Dendritic cell treated with granulocyte-macrophage colony-stimulating factor and Interleukin-4, amounts not matched to agents 40 ng/mL and 50 ng/mL, for 4 days (primary cell): ENCODE results near the gene MARVELD2.
A peak's percentile ranks its signal among the peaks of the same experiment; 100 is the strongest.
"Not testable (repeated sequence)": the region's sequence is repeated elsewhere in the genome, so short reads cannot be mapped to it uniquely, and the experiment has no call there.

Experiments used
- H3K27ac Mint-ChIP-seq: one replicate; pipeline ENCODE4 v1.8.0; 2022; ENCODE audit warnings: mild to moderate bottlenecking, mixed read lengths
- H3K27me3 Mint-ChIP-seq: one replicate; pipeline ENCODE4 v1.8.0; 2022; ENCODE audit warnings: mild to moderate bottlenecking, mixed read lengths
- H3K36me3 Mint-ChIP-seq: one replicate; pipeline ENCODE4 v1.8.0; 2022; ENCODE audit warnings: low read depth, mixed read lengths
- H3K4me1 Mint-ChIP-seq: one replicate; pipeline ENCODE4 v1.8.0; 2022; ENCODE audit warnings: low read depth, mixed read lengths
- H3K4me3 Mint-ChIP-seq: one replicate; pipeline ENCODE4 v1.8.0; 2022; ENCODE audit warnings: mild to moderate bottlenecking, moderate library complexity, mixed read lengths
- H3K9me3 Mint-ChIP-seq: one replicate; pipeline ENCODE4 v1.8.0; 2022; ENCODE audit warnings: mixed read lengths
- intact Hi-C: fragments of 100-400 bp; cut with micrococcal nuclease; formaldehyde crosslinking; loops from one replicate; pipeline ENCODE4 v1.15.0; 2022

Gene MARVELD2, protein sequence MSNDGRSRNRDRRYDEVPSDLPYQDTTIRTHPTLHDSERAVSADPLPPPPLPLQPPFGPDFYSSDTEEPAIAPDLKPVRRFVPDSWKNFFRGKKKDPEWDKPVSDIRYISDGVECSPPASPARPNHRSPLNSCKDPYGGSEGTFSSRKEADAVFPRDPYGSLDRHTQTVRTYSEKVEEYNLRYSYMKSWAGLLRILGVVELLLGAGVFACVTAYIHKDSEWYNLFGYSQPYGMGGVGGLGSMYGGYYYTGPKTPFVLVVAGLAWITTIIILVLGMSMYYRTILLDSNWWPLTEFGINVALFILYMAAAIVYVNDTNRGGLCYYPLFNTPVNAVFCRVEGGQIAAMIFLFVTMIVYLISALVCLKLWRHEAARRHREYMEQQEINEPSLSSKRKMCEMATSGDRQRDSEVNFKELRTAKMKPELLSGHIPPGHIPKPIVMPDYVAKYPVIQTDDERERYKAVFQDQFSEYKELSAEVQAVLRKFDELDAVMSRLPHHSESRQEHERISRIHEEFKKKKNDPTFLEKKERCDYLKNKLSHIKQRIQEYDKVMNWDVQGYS

DNA sequence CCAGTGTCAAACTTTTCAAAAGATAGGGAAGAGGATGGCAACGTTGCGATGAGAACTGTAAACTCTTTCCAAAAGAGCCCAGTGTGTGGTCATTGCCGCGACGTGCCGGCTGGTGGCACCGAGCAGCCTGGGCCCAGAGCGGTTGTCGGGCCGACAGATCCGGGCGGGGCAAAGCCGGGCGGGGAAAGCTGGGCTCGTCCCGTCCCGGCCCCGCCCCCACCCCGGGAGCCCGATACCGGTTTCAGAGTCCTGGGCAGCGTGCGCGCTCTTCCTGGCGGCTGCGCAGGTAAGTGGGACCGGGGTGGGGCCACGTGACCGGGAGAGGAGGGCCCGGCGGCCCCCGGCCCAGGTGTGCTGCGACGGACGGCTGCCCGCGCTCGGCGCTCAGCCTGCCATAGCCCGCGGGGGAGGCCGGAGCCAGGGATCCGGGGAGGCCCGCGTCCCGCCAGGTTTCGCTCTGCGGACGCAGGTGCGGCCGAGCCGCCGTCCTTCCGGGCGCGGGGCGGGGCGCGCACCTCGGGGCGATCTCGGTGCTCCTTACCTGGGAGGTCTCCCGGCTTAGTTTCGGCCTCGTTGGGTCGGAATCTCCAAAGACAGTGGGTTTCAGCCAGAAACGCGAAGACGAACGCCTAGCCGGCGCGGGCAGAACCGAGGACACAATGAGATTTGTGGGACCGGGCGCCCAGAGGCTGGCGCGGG lies at the start of gene MARVELD2:
Gene MARVELD2, plus strand, starts transcription at position 232 of the 699 bp plus-strand sequence. CDS start 4,270 bp downstream, outside the sequence.
- H3K36me3 Mint-ChIP-seq: peaks cover 33% of the 10 kb centered on the region
- peaks cover 15% of the 10 kb centered on the region for H3K27me3 Mint-ChIP-seq
- H3K9me3 Mint-ChIP-seq: no peaks in the 10 kb centered on the region
- peak within 1 kb of the TSS; percentile 64 for H3K4me3 Mint-ChIP-seq
- intact Hi-C loops: no loop called here
- H3K4me1 Mint-ChIP-seq: peaks cover 10% of the 10 kb centered on the region
- no peak within 1 kb of the TSS for H3K27ac Mint-ChIP-seq

GRCh38 chr5:69367697-69368279 lies 47.1 kb upstream of the MARVELD2 start:
- intact Hi-C loops: loop anchor here (5.0 kb wide), 1 partner anchor 150 kb away; a partner anchor contains a TSS
- H3K27me3 Mint-ChIP-seq: no peaks in the 10 kb centered on the region
- peak overlapping the region; percentile 96 for H3K27ac Mint-ChIP-seq
- peak overlapping the region; percentile 26 for H3K4me3 Mint-ChIP-seq
- H3K36me3 Mint-ChIP-seq: peaks cover 44% of the 10 kb centered on the region
- no peaks in the 10 kb centered on the region for H3K9me3 Mint-ChIP-seq
- peaks cover 14% of the 10 kb centered on the region for H3K4me1 Mint-ChIP-seq

DNA sequence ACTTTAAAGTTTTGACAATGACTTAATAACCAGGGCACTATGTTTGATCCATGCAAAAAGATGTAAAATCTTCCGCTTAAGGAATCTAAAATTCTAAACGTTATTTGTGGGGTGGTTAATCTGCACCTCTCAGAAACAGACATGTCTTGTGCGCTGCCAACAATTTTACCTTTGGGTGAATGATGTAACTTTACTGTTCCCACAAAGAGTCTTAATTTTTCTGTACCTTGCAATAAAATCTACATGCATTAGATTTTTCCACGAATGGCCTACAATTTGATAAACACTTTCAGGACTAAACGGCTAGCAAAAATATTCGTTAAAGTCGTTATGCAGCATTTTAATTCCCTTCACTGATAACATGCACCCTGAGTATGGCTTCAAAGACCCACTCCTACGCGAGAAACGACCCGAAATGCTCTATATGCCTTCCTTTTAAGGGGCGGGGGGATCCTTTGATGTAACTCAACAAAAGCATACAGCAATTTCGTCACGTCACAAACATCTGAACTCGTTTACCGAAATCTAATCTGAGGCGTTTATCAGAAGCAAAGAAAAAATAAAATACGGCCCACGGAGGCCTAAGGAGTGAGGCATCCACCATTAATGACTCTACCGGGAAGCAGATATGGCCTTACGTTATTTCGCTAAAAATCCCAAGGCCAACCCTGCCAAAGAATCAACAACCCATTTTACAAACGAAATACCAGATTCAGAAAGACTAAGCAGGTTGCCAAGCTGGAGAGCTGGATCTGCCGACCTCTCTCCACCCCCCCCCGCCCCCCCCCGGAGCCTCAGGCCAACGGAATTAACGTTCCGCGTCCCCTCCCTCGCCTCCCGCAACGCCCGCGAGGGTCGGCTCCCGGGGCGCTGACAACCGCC lies 46.2 kb upstream of the MARVELD2 start:
- Mint-ChIP-seq H3K9me3 (no peaks in the 10 kb centered on the region), H3K4me1 (peaks cover 14% of the 10 kb centered on the region), H3K27me3 (no peaks in the 10 kb centered on the region), H3K27ac (peak overlapping the region; percentile 96), H3K4me3 (peak overlapping the region; percentile 91), H3K36me3 (peaks cover 39% of the 10 kb centered on the region)
- intact Hi-C loops: loop anchor here (5.0 kb wide), 1 partner anchor 151 kb away; a partner anchor contains a TSS

GRCh38 chr5:69369340-69370121 lies 45.4 kb upstream of the MARVELD2 start, which contains the start of the genes AK6, RAD17 and TAF9:
TSS of gene AK6 (minus strand) at chr5:69369520. CDS start at chr5:69369490, 30 bp downstream.
TSS of gene RAD17 (plus strand) at chr5:69369818. CDS start at chr5:69372209, 2,391 bp downstream.
TSS of gene TAF9 (minus strand) at chr5:69369520. CDS start at chr5:69365737, 3,783 bp downstream.
- H3K4me1 Mint-ChIP-seq: peaks cover 14% of the 10 kb centered on the region
- peaks cover 40% of the 10 kb centered on the region for H3K36me3 Mint-ChIP-seq
- peak within 1 kb of the TSS; percentile 91 for H3K4me3 Mint-ChIP-seq
- no peaks in the 10 kb centered on the region for H3K27me3 Mint-ChIP-seq
- intact Hi-C loops: loop anchor here (5.0 kb wide), 1 partner anchor 152 kb away; a partner anchor contains a TSS
- peak within 1 kb of the TSS; percentile 96 for H3K27ac Mint-ChIP-seq
- no peaks in the 10 kb centered on the region for H3K9me3 Mint-ChIP-seq

- H3K9me3 Mint-ChIP-seq, intact Hi-C loops, H3K27me3 Mint-ChIP-seq: not testable (repeated sequence)
- H3K27ac Mint-ChIP-seq: peak overlapping the region; percentile 96
- peaks cover 14% of the 10 kb centered on the region for H3K4me1 Mint-ChIP-seq
- H3K36me3 Mint-ChIP-seq: peaks cover 40% of the 10 kb centered on the region
- H3K4me3 Mint-ChIP-seq: peak overlapping the region; percentile 91
These were observed 44.6 kb upstream of the MARVELD2 start for GRCh38 chr5:69370335-69370734.

DNA sequence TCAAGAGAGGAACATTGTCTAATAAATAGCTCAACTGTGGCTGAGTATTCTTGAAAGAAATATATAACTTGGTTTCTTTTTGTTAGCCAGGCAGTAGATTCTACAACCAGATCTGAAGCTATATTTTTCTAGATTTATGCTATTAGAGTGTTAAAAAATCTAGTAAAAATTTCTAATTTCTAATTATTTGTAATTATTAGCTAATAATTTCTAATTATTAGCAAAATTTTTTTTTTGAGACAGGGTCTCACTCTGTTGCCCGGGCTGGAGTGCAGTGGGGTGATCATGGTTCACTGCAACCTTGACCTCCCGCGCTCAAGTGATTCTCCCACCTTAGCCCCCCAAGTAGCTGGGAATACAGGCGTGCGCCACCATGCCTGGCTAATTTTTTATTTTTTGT lies 42.5 kb upstream of the MARVELD2 start:
- no peak overlapping the region for H3K27ac Mint-ChIP-seq
- H3K36me3 Mint-ChIP-seq: peaks cover 39% of the 10 kb centered on the region
- H3K4me3 Mint-ChIP-seq: no peak overlapping the region
- H3K4me1 Mint-ChIP-seq: peaks cover 9% of the 10 kb centered on the region
- intact Hi-C loops: no loop called here
- no peaks in the 10 kb centered on the region for H3K9me3 Mint-ChIP-seq
- H3K27me3 Mint-ChIP-seq: no peaks in the 10 kb centered on the region

GRCh38 chr5:69374911-69375446 lies 39.9 kb upstream of the MARVELD2 start:
- H3K27me3 Mint-ChIP-seq: no peaks in the 10 kb centered on the region
- H3K4me1 Mint-ChIP-seq: no peaks in the 10 kb centered on the region
- no peak overlapping the region for H3K4me3 Mint-ChIP-seq
- H3K36me3 Mint-ChIP-seq: peaks cover 43% of the 10 kb centered on the region
- H3K27ac Mint-ChIP-seq: no peak overlapping the region
- no peaks in the 10 kb centered on the region for H3K9me3 Mint-ChIP-seq
- intact Hi-C loops: no loop called here

- intact Hi-C loops: no loop called here
- Mint-ChIP-seq H3K27ac (no peak overlapping the region), H3K4me3 (no peak overlapping the region), H3K36me3 (peaks cover 70% of the 10 kb centered on the region), H3K27me3 (no peaks in the 10 kb centered on the region), H3K9me3 (no peaks in the 10 kb centered on the region), H3K4me1 (no peaks in the 10 kb centered on the region)
These were observed 36.5 kb upstream of the MARVELD2 start for GRCh38 chr5:69378376-69378775.

GRCh38 chr5:69404659-69405330 lies 10.1 kb upstream of the MARVELD2 start:
- Mint-ChIP-seq H3K9me3 (no peaks in the 10 kb centered on the region), H3K36me3 (peaks cover 86% of the 10 kb centered on the region), H3K4me3 (no peak overlapping the region), H3K27me3 (no peaks in the 10 kb centered on the region), H3K4me1 (no peaks in the 10 kb centered on the region), H3K27ac (no peak overlapping the region)
- intact Hi-C loops: no loop called here

- H3K27me3 Mint-ChIP-seq: peaks cover 15% of the 10 kb centered on the region
- intact Hi-C loops: no loop called here
- no peaks in the 10 kb centered on the region for H3K9me3 Mint-ChIP-seq
- no peak overlapping the region for H3K27ac Mint-ChIP-seq
- H3K36me3 Mint-ChIP-seq: peaks cover 28% of the 10 kb centered on the region
- H3K4me3 Mint-ChIP-seq: peak overlapping the region; percentile 64
- H3K4me1 Mint-ChIP-seq: peaks cover 10% of the 10 kb centered on the region
These were observed 655 bp downstream of the MARVELD2 start for GRCh38 chr5:69415584-69415958.

DNA sequence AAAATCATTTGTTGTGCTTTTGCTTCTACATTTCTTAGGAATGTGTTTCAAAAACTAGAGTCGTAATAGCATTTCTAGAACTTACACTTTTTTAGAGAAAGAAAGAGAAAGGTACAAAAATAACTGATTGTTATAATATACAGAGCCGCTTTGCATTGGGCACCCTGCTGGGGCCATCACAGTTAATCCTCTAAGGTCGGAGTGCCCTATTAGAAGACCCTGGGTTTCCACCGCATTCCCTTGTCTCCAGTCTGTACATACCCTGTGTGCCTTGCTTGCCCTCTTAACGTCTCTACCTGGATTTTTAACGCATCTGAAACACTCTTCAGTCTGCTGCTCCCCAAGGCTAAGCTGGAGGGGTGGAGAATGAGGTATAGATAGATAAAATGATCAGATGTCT lies 1.3 kb downstream of the MARVELD2 start:
- H3K27me3 Mint-ChIP-seq: peaks cover 15% of the 10 kb centered on the region
- H3K27ac Mint-ChIP-seq: no peak overlapping the region
- intact Hi-C loops: no loop called here
- no peak overlapping the region for H3K4me3 Mint-ChIP-seq
- peaks cover 26% of the 10 kb centered on the region for H3K36me3 Mint-ChIP-seq
- no peaks in the 10 kb centered on the region for H3K9me3 Mint-ChIP-seq
- peaks cover 10% of the 10 kb centered on the region for H3K4me1 Mint-ChIP-seq

- Mint-ChIP-seq H3K4me1 (peaks cover 10% of the 10 kb centered on the region), H3K4me3 (no peak overlapping the region), H3K36me3 (peaks cover 21% of the 10 kb centered on the region), H3K27me3 (peaks cover 15% of the 10 kb centered on the region), H3K9me3 (no peaks in the 10 kb centered on the region), H3K27ac (no peak overlapping the region)
- intact Hi-C loops: no loop called here
These were observed 1.8 kb downstream of the MARVELD2 start for GRCh38 chr5:69416699-69417098.
